ENCODE measurements around the gene APOBEC3F.
A peak's percentile ranks its signal among the peaks of the same experiment; 100 is the strongest.

Gene APOBEC3F

DNA sequence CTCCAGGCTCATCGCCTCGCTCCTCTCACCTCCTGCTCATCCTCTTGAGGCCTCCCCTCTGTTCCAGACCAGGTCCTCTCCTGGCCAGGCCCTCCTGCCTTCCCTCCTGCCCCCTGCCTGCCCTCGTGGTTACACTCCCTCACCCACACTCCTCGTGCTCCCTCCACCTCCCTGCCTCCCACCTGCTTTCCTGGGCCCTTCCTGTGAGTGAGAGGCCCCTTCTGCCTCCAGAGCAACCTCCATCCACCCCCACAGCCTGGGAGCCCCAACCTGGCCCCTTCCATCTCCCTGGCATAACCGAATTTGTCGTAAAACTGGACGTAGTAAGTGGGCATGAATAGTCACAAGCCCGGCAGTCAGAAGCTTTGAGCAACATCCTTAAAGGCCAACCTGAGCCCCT, 40.9 kb downstream of the APOBEC3F start:
- Histone ChIP-seq H3K27me3 (replicated peaks; ENCODE audit: control insufficient read depth, insufficient read depth, low read length, poor library complexity, severe bottlenecking) (no peaks in the 10 kb centered on the region), H3K4me3 (ENCODE audit: insufficient read depth, low read depth, low read length, poor library complexity, severe bottlenecking) (no peak overlapping the region), H3K36me3 (ENCODE audit: control insufficient read depth, insufficient read depth, low read length) (peaks cover 28% of the 10 kb centered on the region), H3K27ac (ENCODE audit: insufficient read depth, low read length, poor library complexity, severe bottlenecking) (no peak overlapping the region), H3K9me3 (ENCODE audit: control insufficient read depth, low read length) (no peaks in the 10 kb centered on the region), H3K4me1 (ENCODE audit: control insufficient read depth, insufficient read depth, low read length, poor library complexity, severe bottlenecking) (peaks cover 28% of the 10 kb centered on the region)
- no peak for DNase-seq

DNA sequence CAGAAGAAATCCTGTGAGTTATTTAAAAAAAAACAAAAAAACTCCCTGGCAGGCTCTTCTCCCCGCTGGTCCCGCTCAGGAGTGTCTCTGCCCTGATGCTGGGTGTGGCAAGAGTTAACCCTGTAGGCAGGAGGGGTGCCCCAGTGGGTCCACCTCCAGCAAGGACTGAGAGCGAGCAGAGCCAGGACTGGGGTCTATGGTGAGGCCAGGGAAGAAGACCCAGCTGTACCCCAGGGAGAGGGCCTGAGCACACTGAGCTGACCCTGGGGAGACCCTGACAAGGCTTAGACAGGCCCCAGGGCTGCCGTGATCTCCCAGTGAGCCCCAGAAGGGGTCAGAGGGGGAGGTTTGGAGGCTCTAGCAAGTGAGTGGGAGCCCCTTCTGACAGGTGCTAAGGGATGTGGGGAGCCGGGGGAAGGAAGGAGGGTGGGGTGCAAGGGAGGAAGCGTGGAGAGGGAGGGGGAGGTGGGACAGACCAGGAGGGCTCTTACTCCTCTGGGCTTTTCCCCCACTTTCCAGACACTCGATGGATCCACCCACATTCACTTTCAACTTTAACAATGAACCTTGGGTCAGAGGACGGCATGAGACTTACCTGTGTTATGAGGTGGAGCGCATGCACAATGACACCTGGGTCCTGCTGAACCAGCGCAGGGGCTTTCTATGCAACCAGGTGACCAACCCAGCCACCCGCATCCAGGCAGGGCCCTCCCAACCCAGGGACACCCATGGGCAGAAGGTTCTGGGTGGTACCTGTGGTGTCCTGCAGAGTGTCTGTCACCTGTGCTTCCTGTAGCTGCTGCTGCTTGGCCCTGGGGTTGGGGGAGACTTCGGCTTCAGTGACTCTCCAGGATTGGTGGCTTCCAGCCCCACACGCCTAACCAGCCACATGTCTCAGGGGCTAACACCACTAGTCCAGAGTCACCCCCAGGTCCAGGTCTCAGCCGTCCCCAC, 42.8 kb downstream of the APOBEC3F start:
- peaks cover 28% of the 10 kb centered on the region for H3K36me3 ChIP-seq (ENCODE audit: control insufficient read depth, insufficient read depth, low read length)
- peaks cover 25% of the 10 kb centered on the region for H3K4me1 ChIP-seq (ENCODE audit: control insufficient read depth, insufficient read depth, low read length, poor library complexity, severe bottlenecking)
- no peaks in the 10 kb centered on the region for H3K27me3 ChIP-seq (replicated peaks; ENCODE audit: control insufficient read depth, insufficient read depth, low read length, poor library complexity, severe bottlenecking)
- no peak for DNase-seq
- H3K9me3 ChIP-seq (ENCODE audit: control insufficient read depth, low read length): no peaks in the 10 kb centered on the region
- no peak overlapping the region for H3K4me3 ChIP-seq (ENCODE audit: insufficient read depth, low read depth, low read length, poor library complexity, severe bottlenecking)
- H3K27ac ChIP-seq (ENCODE audit: insufficient read depth, low read length, poor library complexity, severe bottlenecking): peak overlapping the region; percentile 42

DNA sequence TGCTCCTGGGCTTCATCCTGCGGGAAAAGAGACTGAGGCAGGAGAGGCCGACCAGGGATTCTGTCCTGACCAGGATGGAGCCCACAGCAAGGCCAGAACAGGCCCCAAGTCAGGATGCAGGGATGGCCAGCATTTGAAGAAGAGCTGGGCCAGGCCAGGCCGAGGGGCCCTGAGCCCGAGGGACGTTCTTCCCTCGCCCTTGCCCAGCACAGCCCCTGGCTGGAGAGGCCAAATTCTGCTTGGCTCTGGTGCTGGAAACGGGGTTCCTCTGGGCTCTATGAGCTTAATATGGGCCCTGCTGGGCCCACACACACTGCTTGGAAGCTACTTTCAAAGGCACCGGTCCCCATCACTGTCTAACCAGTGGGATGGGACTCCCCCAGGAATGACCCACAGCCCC, 44.0 kb downstream of the APOBEC3F start:
- peaks cover 34% of the 10 kb centered on the region for H3K4me1 ChIP-seq (ENCODE audit: control insufficient read depth, insufficient read depth, low read length, poor library complexity, severe bottlenecking)
- H3K36me3 ChIP-seq (ENCODE audit: control insufficient read depth, insufficient read depth, low read length): peaks cover 28% of the 10 kb centered on the region
- H3K4me3 ChIP-seq (ENCODE audit: insufficient read depth, low read depth, low read length, poor library complexity, severe bottlenecking): no peak overlapping the region
- peak overlapping the region; percentile 4 for H3K27ac ChIP-seq (ENCODE audit: insufficient read depth, low read length, poor library complexity, severe bottlenecking)
- no peaks in the 10 kb centered on the region for H3K27me3 ChIP-seq (replicated peaks; ENCODE audit: control insufficient read depth, insufficient read depth, low read length, poor library complexity, severe bottlenecking)
- no peak for DNase-seq
- no peaks in the 10 kb centered on the region for H3K9me3 ChIP-seq (ENCODE audit: control insufficient read depth, low read length)

DNA sequence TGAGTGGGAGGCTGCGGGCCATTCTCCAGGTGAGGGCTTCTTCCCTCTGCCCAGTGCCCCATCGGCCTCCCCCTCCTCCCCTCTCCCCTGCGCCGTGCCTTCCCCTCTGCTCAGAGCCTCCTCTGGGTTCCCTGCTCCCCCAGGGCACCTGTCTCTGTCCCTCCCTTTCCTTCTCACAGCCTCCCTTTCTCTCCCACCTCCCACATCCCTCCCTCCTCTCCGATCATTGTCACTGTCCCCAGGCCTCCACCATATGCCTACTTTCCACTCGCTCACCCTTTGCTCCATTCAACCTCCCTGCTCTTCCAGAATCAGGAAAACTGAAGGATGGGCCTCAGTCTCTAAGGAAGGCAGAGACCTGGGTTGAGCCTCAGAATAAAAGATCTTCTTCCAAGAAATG, 46.4 kb downstream of the APOBEC3F start:
- H3K27ac ChIP-seq (ENCODE audit: insufficient read depth, low read length, poor library complexity, severe bottlenecking): no peak overlapping the region
- peaks cover 10% of the 10 kb centered on the region for H3K36me3 ChIP-seq (ENCODE audit: control insufficient read depth, insufficient read depth, low read length)
- no peaks in the 10 kb centered on the region for H3K27me3 ChIP-seq (replicated peaks; ENCODE audit: control insufficient read depth, insufficient read depth, low read length, poor library complexity, severe bottlenecking)
- DNase-seq: no peak
- no peaks in the 10 kb centered on the region for H3K9me3 ChIP-seq (ENCODE audit: control insufficient read depth, low read length)
- H3K4me1 ChIP-seq (ENCODE audit: control insufficient read depth, insufficient read depth, low read length, poor library complexity, severe bottlenecking): peaks cover 48% of the 10 kb centered on the region
- H3K4me3 ChIP-seq (ENCODE audit: insufficient read depth, low read depth, low read length, poor library complexity, severe bottlenecking): no peak overlapping the region

DNA sequence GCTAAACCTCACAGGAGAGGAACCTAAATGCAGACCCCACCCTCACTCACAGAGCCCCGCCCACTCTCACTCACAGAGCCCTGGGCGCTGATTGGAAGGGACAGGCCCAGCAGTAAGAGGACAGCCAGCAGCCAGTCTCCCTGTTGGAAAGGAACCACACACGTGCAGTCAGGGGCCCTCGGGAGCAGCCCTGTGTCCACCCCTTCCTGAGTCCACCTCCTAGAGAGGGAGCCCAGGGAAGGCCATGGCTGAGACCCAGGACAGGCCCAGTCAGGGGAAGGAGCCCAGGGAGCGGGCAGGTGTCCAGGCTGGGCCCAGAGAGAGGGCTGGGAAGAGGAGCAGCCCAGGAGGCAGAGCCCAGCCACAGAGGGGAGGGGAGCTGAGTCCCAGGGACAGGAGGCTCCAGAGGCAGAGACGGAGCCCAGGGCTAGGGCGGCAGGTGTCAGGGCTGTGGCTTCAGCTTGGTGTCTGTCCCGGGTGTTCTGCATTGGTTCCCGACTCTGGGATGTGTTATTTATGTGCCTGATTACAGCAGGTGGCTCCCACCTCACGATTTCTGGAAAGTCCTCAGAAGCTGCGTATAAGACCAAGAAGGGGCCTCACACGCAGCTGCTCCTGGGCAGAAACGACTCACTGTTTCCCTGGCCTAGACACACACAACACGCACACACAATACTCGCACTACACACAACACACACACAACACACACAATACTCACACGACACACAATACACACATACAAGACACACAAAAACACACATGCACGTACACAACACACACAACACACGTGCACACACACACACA, 47.4 kb downstream of the APOBEC3F start:
- Histone ChIP-seq H3K4me1 (ENCODE audit: control insufficient read depth, insufficient read depth, low read length, poor library complexity, severe bottlenecking) (peaks cover 53% of the 10 kb centered on the region), H3K4me3 (ENCODE audit: insufficient read depth, low read depth, low read length, poor library complexity, severe bottlenecking) (no peak overlapping the region), H3K36me3 (ENCODE audit: control insufficient read depth, insufficient read depth, low read length) (peaks cover 6% of the 10 kb centered on the region), H3K9me3 (ENCODE audit: control insufficient read depth, low read length) (no peaks in the 10 kb centered on the region), H3K27ac (ENCODE audit: insufficient read depth, low read length, poor library complexity, severe bottlenecking) (peak overlapping the region; percentile 94), H3K27me3 (replicated peaks; ENCODE audit: control insufficient read depth, insufficient read depth, low read length, poor library complexity, severe bottlenecking) (no peaks in the 10 kb centered on the region)
- DNase-seq: no peak

DNA sequence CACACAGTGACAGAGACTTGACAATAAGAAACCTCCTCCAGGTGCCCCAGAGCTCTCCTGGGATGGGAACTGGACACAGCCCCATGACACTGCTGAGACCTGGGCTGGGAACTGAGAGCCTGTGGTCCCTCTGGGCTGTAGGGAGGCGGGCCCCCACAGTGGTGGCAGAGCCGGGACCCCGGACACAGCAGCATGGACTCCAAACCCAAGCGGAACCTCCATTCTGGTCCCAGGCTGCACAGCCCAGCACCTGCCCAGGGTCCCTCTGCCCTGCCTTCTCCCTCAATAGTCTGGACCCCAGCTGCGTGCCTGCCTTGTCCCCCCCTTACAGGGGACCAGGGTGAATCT, 48.0 kb downstream of the APOBEC3F start:
- no peak for DNase-seq
- H3K36me3 ChIP-seq (ENCODE audit: control insufficient read depth, insufficient read depth, low read length): peaks cover 2% of the 10 kb centered on the region
- peak overlapping the region; percentile 94 for H3K27ac ChIP-seq (ENCODE audit: insufficient read depth, low read length, poor library complexity, severe bottlenecking)
- H3K4me3 ChIP-seq (ENCODE audit: insufficient read depth, low read depth, low read length, poor library complexity, severe bottlenecking): no peak overlapping the region
- H3K4me1 ChIP-seq (ENCODE audit: control insufficient read depth, insufficient read depth, low read length, poor library complexity, severe bottlenecking): peaks cover 50% of the 10 kb centered on the region
- H3K27me3 ChIP-seq (replicated peaks; ENCODE audit: control insufficient read depth, insufficient read depth, low read length, poor library complexity, severe bottlenecking): no peaks in the 10 kb centered on the region
- H3K9me3 ChIP-seq (ENCODE audit: control insufficient read depth, low read length): no peaks in the 10 kb centered on the region

DNA sequence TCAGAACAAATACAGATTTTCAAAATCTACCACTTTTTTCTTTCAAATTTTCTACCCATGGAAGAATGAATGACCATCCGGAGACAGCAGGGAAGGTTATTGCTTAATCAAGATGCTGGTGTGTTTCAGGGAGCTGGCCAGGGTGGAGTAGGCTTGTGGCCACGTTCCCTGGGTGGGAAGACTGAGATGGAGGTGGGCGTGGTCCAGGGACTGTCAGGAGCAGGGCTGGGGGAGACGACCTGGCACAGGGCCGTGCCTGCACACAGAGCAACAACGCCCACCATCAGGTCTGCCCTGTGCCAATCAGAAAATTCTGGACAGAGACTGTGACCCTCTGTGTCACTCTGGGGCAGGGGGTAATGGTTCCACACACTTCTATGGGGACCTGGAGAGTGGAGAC, 49.3 kb downstream of the APOBEC3F start:
- Histone ChIP-seq H3K27me3 (replicated peaks; ENCODE audit: control insufficient read depth, insufficient read depth, low read length, poor library complexity, severe bottlenecking) (no peaks in the 10 kb centered on the region), H3K36me3 (ENCODE audit: control insufficient read depth, insufficient read depth, low read length) (no peaks in the 10 kb centered on the region), H3K4me3 (ENCODE audit: insufficient read depth, low read depth, low read length, poor library complexity, severe bottlenecking) (peak overlapping the region; percentile 30), H3K9me3 (ENCODE audit: control insufficient read depth, low read length) (no peaks in the 10 kb centered on the region), H3K4me1 (ENCODE audit: control insufficient read depth, insufficient read depth, low read length, poor library complexity, severe bottlenecking) (peaks cover 58% of the 10 kb centered on the region), H3K27ac (ENCODE audit: insufficient read depth, low read length, poor library complexity, severe bottlenecking) (peak overlapping the region; percentile 94)
- no peak for DNase-seq

DNA sequence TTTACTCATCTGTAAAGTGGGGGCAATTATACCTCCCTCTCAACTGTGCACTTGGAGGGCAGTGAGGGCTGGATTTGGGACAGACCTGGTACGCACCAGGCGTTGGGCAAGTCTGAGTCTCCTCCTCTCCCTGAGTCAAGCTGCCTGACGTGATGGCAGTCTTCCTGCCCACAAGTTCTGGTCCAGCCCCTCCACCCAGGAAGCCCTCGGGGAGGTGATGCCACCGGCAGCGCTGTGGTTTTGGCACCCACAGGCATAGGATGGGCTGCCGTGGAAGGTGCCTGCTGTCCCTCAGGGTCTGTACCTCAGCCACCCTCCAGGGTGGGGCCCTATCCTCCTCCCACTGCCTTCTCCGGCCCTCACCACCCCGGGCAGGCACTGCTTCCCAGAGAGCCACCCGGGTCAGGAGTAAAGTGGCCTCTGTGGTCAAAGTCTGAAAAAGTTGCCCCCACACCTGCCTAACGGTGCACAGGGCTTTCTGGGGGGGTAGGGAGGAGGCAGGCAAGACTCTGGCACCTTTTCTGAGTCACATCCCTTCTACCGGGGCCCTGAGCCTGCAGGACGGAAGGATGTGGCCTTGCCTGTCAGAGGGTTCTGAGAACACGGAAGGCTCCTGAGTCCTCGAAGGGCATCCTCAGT, 49.9 kb downstream of the APOBEC3F start:
- Histone ChIP-seq H3K27ac (ENCODE audit: insufficient read depth, low read length, poor library complexity, severe bottlenecking) (peak overlapping the region; percentile 94), H3K9me3 (ENCODE audit: control insufficient read depth, low read length) (no peaks in the 10 kb centered on the region), H3K36me3 (ENCODE audit: control insufficient read depth, insufficient read depth, low read length) (no peaks in the 10 kb centered on the region), H3K4me1 (ENCODE audit: control insufficient read depth, insufficient read depth, low read length, poor library complexity, severe bottlenecking) (peaks cover 63% of the 10 kb centered on the region), H3K27me3 (replicated peaks; ENCODE audit: control insufficient read depth, insufficient read depth, low read length, poor library complexity, severe bottlenecking) (no peaks in the 10 kb centered on the region), H3K4me3 (ENCODE audit: insufficient read depth, low read depth, low read length, poor library complexity, severe bottlenecking) (peak overlapping the region; percentile 30)
- peak; percentile 82 to 89 (median 89) for DNase-seq

DNA sequence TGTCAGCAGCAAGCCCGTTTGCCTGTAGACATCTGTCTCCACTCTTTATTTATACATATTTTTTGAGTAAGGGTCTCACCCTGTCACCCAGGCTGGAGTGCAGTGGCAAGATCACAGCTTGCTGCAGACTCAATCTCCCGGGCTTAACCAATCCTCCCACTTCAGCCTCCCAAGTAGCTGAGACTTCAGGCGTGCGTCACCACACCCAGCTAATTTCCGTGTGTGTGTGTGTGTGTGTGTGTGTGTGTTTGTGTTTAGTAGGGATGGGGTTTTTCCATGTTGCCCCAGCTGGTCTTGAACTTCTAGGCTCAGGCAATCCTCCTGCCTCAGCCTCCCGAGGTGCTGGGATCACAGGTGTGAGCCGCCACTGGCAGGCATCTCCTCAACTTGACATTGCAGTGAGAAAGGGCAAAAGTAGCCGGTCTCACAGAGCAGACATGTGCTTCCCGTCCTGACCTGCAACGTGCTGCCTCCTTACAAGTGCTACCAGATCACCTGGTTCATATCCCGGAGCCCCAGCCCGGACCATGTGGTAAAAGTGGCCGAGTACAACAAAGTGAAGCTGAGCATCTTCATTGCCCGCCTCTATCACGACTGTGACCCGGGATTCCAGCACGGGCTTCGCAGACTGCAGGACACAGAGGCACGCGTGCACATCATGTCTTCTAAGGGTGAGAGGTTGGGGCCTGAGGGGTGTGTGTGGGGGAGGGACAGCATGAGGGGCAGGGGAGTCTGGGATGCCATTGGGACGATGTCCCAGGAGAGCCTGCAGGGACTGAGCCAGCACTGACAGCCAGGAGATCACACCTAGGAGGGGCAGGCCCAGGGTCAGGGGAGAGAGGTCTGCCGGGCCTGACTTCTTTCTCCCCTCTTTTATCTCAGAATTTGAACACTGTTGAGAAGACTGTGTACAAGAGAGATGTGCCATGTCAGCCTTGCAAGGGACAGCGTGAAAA, 50.7 kb downstream of the APOBEC3F start:
- Histone ChIP-seq H3K36me3 (ENCODE audit: control insufficient read depth, insufficient read depth, low read length) (no peaks in the 10 kb centered on the region), H3K27ac (ENCODE audit: insufficient read depth, low read length, poor library complexity, severe bottlenecking) (peak overlapping the region; percentile 94), H3K4me1 (ENCODE audit: control insufficient read depth, insufficient read depth, low read length, poor library complexity, severe bottlenecking) (peaks cover 68% of the 10 kb centered on the region), H3K9me3 (ENCODE audit: control insufficient read depth, low read length) (no peaks in the 10 kb centered on the region), H3K27me3 (replicated peaks; ENCODE audit: control insufficient read depth, insufficient read depth, low read length, poor library complexity, severe bottlenecking) (no peaks in the 10 kb centered on the region), H3K4me3 (ENCODE audit: insufficient read depth, low read depth, low read length, poor library complexity, severe bottlenecking) (peak overlapping the region; percentile 30)
- DNase-seq: peak in 2 of 3 donors; percentile 33 to 51

All from effector memory CD4-positive, alpha-beta T cell (primary cell).